ENCODE data around the gene DNAJC13.

- no peak for TF ChIP-seq POLR2A (IDR thresholded peaks at IDR 0.05; ENCODE audit: low read length)
- TF ChIP-seq GATA1 (IDR thresholded peaks at IDR 0.05; ENCODE audit: low read depth, low read length) = no peak
These were observed 18.1 kb downstream of the DNAJC13 start for GRCh38 chr3:132435224-132435910.

Data from erythroblast (primary cell).